Activated CD8-positive, alpha-beta memory T cell treated with anti-CD3 and anti-CD28 coated beads, Interleukin-2, amount 50 U/mL, for 24 hours (primary cell): ENCODE data around the gene KCNJ6.
"Not testable (repeated sequence)": the region's sequence is repeated elsewhere in the genome, so short reads cannot be mapped to it uniquely, and the experiment has no call there.

Experiments
- DNase-seq: peaks from one replicate; pipeline ENCODE4 v3.0.0-alpha.2; 2020; ENCODE audit errors: extremely low read depth

Gene KCNJ6

GRCh38 chr21:37644636-37645035 lies 271.6 kb downstream of the KCNJ6 start:
- no peak for DNase-seq

GRCh38 chr21:37643862-37644261 lies 272.4 kb downstream of the KCNJ6 start:
- DNase-seq = not testable (repeated sequence)

GRCh38 chr21:37642493-37642892 lies 273.8 kb downstream of the KCNJ6 start:
- no peak for DNase-seq

GRCh38 chr21:37639756-37640155 lies 276.5 kb downstream of the KCNJ6 start:
- DNase-seq = no peak

- no peak for DNase-seq
Observed at GRCh38 chr21:37636152-37636860, 280.0 kb downstream of the KCNJ6 start.

- no peak for DNase-seq
Observed at GRCh38 chr21:37631319-37632117, 284.7 kb downstream of the KCNJ6 start.

GRCh38 chr21:37630872-37631271 lies 285.4 kb downstream of the KCNJ6 start:
- no peak for DNase-seq

GRCh38 chr21:37628362-37628761 lies 287.9 kb downstream of the KCNJ6 start:
- DNase-seq = no peak

GRCh38 chr21:37627561-37627960 lies 288.7 kb downstream of the KCNJ6 start:
- DNase-seq = no peak

- no peak for DNase-seq
Observed at GRCh38 chr21:37627074-37627473, 289.2 kb downstream of the KCNJ6 start.

- no peak for DNase-seq
Observed at GRCh38 chr21:37626320-37626719, 289.9 kb downstream of the KCNJ6 start.

GRCh38 chr21:37623689-37624088 lies 292.6 kb downstream of the KCNJ6 start:
- no peak for DNase-seq

- DNase-seq = no peak
Observed at GRCh38 chr21:37623183-37623582, 293.1 kb downstream of the KCNJ6 start.

GRCh38 chr21:37622755-37623154 lies 293.5 kb downstream of the KCNJ6 start:
- DNase-seq = no peak

GRCh38 chr21:37620401-37620800 lies 295.9 kb downstream of the KCNJ6 start:
- no peak for DNase-seq

- no peak for DNase-seq
Observed at GRCh38 chr21:37619464-37619974, 296.7 kb downstream of the KCNJ6 start.

- no peak for DNase-seq
Observed at GRCh38 chr21:37618081-37618480, 298.2 kb downstream of the KCNJ6 start.

GRCh38 chr21:37615962-37616361 lies 300.3 kb downstream of the KCNJ6 start:
- DNase-seq = no peak

- DNase-seq = no peak
Observed at GRCh38 chr21:37614351-37614875, 301.8 kb downstream of the KCNJ6 start.

GRCh38 chr21:37607081-37607480 lies 309.2 kb downstream of the KCNJ6 start:
- no peak for DNase-seq

- DNase-seq = no peak
Observed at GRCh38 chr21:37606549-37606948, 309.7 kb downstream of the KCNJ6 start.

- DNase-seq = no peak
Observed at GRCh38 chr21:37605006-37605405, 311.3 kb downstream of the KCNJ6 start.

- DNase-seq = no peak
Observed at GRCh38 chr21:37603129-37603528, 313.1 kb downstream of the KCNJ6 start.
